Subcutaneous abdominal adipose tissue (tissue), 5 donors: Measurements from ENCODE around the gene PRKCH.

Experiments used
- H3K27ac ChIP-seq: one replicate; pipeline ENCODE4 v1.7.0; 2013; ENCODE audit warnings: low read depth, mild to moderate bottlenecking, inconsistent platforms, low read length, moderate library complexity
- H3K27me3 ChIP-seq, 5 donors: one replicate each; pipeline ENCODE4 v1.7.0; 2013; ENCODE audit warnings: low read length in 5 of 5, inconsistent platforms in 1 of 5; ENCODE audit not compliant: control insufficient read depth in 5 of 5, insufficient read depth in 4 of 5
- H3K36me3 ChIP-seq, 5 donors: one replicate each; pipeline ENCODE4 v1.7.0; 2013; ENCODE audit warnings: low read length in 5 of 5; ENCODE audit not compliant: control insufficient read depth in 5 of 5, insufficient read depth in 5 of 5
- H3K4me1 ChIP-seq, 5 donors: one replicate each; pipeline ENCODE4 v1.7.0; 2013; ENCODE audit warnings: low read length in 5 of 5, mild to moderate bottlenecking in 3 of 5, moderate library complexity in 1 of 5; ENCODE audit not compliant: control insufficient read depth in 5 of 5, insufficient read depth in 5 of 5
- H3K4me3 ChIP-seq, 5 donors: one replicate each; pipeline ENCODE4 v1.7.0; 2013; ENCODE audit warnings: low read length in 5 of 5, low read depth in 1 of 5
- H3K9ac ChIP-seq, 5 donors: one replicate each; pipeline ENCODE4 v1.7.0; 2013; ENCODE audit warnings: low read length in 5 of 5, mild to moderate bottlenecking in 4 of 5, moderate library complexity in 3 of 5
- H3K9me3 ChIP-seq, 5 donors: one replicate each; pipeline ENCODE4 v1.7.0; 2013; ENCODE audit warnings: low read length in 5 of 5; ENCODE audit not compliant: control insufficient read depth in 5 of 5
- donor health status: healthy.
- donor health status: healthy.
- donor health status: healthy.
- donor health status: healthy.
- donor health status: healthy.

Gene PRKCH

GRCh38 chr14:61575551-61576150, 254.3 kb downstream of the PRKCH start:
- Histone ChIP-seq H3K36me3 (no peaks in the 10 kb centered on the region), H3K9me3 (no peaks in the 10 kb centered on the region), H3K27me3 (no peaks in the 10 kb centered on the region), H3K4me3 (no peak overlapping the region), H3K9ac (no peak overlapping the region), H3K4me1 (peaks cover 3 to 11% (median 7%) of the 10 kb centered on the region in 5 donors), H3K27ac (no peak overlapping the region)

GRCh38 chr14:61577506-61577931, 256.1 kb downstream of the PRKCH start:
- Histone ChIP-seq H3K36me3 (no peaks in the 10 kb centered on the region), H3K27me3 (no peaks in the 10 kb centered on the region), H3K4me1 (peaks cover 2 to 14% (median 8%) of the 10 kb centered on the region in 5 donors), H3K9ac (no peak overlapping the region), H3K27ac (no peak overlapping the region), H3K4me3 (no peak overlapping the region), H3K9me3 (no peaks in the 10 kb centered on the region)

GRCh38 chr14:61578745-61579144, 257.4 kb downstream of the PRKCH start:
- no peak overlapping the region for H3K27ac ChIP-seq
- H3K27me3 ChIP-seq: no peaks in the 10 kb centered on the region
- no peaks in the 10 kb centered on the region for H3K36me3 ChIP-seq
- no peak overlapping the region for H3K9ac ChIP-seq
- H3K4me3 ChIP-seq: no peak overlapping the region
- H3K4me1 ChIP-seq: peaks cover 2 to 25% (median 13%) of the 10 kb centered on the region in 5 donors
- H3K9me3 ChIP-seq: no peaks in the 10 kb centered on the region

- Histone ChIP-seq H3K4me1 (peaks cover 9 to 35% (median 18%) of the 10 kb centered on the region in 5 donors), H3K9ac (no peak overlapping the region)
Measured at GRCh38 chr14:61581340-61581739, 260.0 kb downstream of the PRKCH start.

GRCh38 chr14:61581955-61582615, 260.7 kb downstream of the PRKCH start:
- Histone ChIP-seq H3K4me3 (no peak overlapping the region), H3K27me3 (no peaks in the 10 kb centered on the region), H3K36me3 (no peaks in the 10 kb centered on the region), H3K9ac (no peak overlapping the region), H3K9me3 (no peaks in the 10 kb centered on the region), H3K4me1 (peaks cover 13 to 40% (median 24%) of the 10 kb centered on the region in 5 donors), H3K27ac (peak overlapping the region; percentile 71)

More at GRCh38 chr14:61581340-61581739, 260.0 kb downstream of the PRKCH start:
- Histone ChIP-seq H3K4me3 (no peak overlapping the region), H3K27me3 (no peaks in the 10 kb centered on the region), H3K27ac (no peak overlapping the region), H3K36me3 (no peaks in the 10 kb centered on the region), H3K9me3 (no peaks in the 10 kb centered on the region)

GRCh38 chr14:61582815-61583214, 261.4 kb downstream of the PRKCH start:
- Histone ChIP-seq H3K4me1 (peaks cover 13 to 46% (median 29%) of the 10 kb centered on the region in 5 donors), H3K4me3 (no peak overlapping the region), H3K36me3 (no peaks in the 10 kb centered on the region), H3K27me3 (no peaks in the 10 kb centered on the region), H3K27ac (peak overlapping the region; percentile 71), H3K9me3 (no peaks in the 10 kb centered on the region), H3K9ac (no peak overlapping the region)

GRCh38 chr14:61584331-61584741, 263.0 kb downstream of the PRKCH start:
- no peaks in the 10 kb centered on the region for H3K9me3 ChIP-seq
- H3K4me3 ChIP-seq: no peak overlapping the region
- no peaks in the 10 kb centered on the region for H3K27me3 ChIP-seq
- no peaks in the 10 kb centered on the region for H3K36me3 ChIP-seq
- peaks cover 13 to 55% (median 37%) of the 10 kb centered on the region in 5 donors for H3K4me1 ChIP-seq
- no peak overlapping the region for H3K27ac ChIP-seq
- no peak overlapping the region for H3K9ac ChIP-seq

- Histone ChIP-seq H3K9ac (peak overlapping the region in 2 of 5 donors; percentile 39 to 45), H3K27me3 (no peaks in the 10 kb centered on the region), H3K36me3 (no peaks in the 10 kb centered on the region), H3K27ac (peak overlapping the region; percentile 94), H3K9me3 (no peaks in the 10 kb centered on the region), H3K4me3 (no peak overlapping the region), H3K4me1 (peaks cover 13 to 55% (median 37%) of the 10 kb centered on the region in 5 donors)
Measured at GRCh38 chr14:61585598-61586543, 264.5 kb downstream of the PRKCH start.

- H3K27ac ChIP-seq: peak overlapping the region; percentile 94
- H3K4me1 ChIP-seq: peaks cover 13 to 50% (median 37%) of the 10 kb centered on the region in 5 donors
- peak overlapping the region in 2 of 5 donors; percentile 39 to 45 for H3K9ac ChIP-seq
- no peak overlapping the region for H3K4me3 ChIP-seq
- no peaks in the 10 kb centered on the region for H3K9me3 ChIP-seq
- H3K27me3 ChIP-seq: no peaks in the 10 kb centered on the region
- no peaks in the 10 kb centered on the region for H3K36me3 ChIP-seq
Measured at GRCh38 chr14:61586544-61587055, 265.2 kb downstream of the PRKCH start.
